Neural crest cell (in vitro differentiated cells): ENCODE measurements around the gene RBM8A. TPM values are rescaled to one million over a fixed set of nuclear protein-coding genes. Genes with fewer than 3 reads are reported as not detected.

Experiments used
- DNase-seq: peaks from one replicate; pipeline ENCODE4 v3.0.0; 2021; ENCODE audit warnings: low read depth, mixed read lengths, low spot score
- H3K27ac Mint-ChIP-seq: one replicate; pipeline ENCODE4 v1.8.0; 2021; ENCODE audit warnings: mild to moderate bottlenecking, mixed read lengths; ENCODE audit not compliant: unreplicated experiment
- H3K27me3 Mint-ChIP-seq: 2 replicates; pipeline ENCODE4 v1.8.0; 2021; ENCODE audit warnings: low read depth, mild to moderate bottlenecking, mixed read lengths
- H3K36me3 Mint-ChIP-seq: 2 replicates; pipeline ENCODE4 v1.8.0; 2021; ENCODE audit warnings: low read depth, mild to moderate bottlenecking, mixed read lengths
- H3K4me1 Mint-ChIP-seq: 2 replicates; pipeline ENCODE4 v1.8.0; 2021; ENCODE audit warnings: mixed read lengths
- H3K4me3 Mint-ChIP-seq: one replicate; pipeline ENCODE4 v1.8.0; 2021; ENCODE audit warnings: mild to moderate bottlenecking, mixed read lengths
- H3K9me3 Mint-ChIP-seq: 2 replicates; pipeline ENCODE4 v1.8.0; 2021; ENCODE audit warnings: mixed read lengths
- CTCF ChIP-seq: fragments of 200-600 bp; sonication (generic); conservative IDR thresholded peaks from 2 replicates; pipeline ENCODE4 v1.5.0; 2021; ENCODE audit warnings: antibody characterized with exemption, mild to moderate bottlenecking
- total RNA-seq: library from RNA; stranded (reverse); gene quantifications from 2 replicates; pipeline ENCODE4 v1.2.1, GENCODE V29; 2021

RBM8A gene
- total RNA-seq, 1 donor from 2014 or later = 285 TPM

- no peak for TF ChIP-seq CTCF
- H3K36me3 Mint-ChIP-seq = peaks cover 6% of the 10 kb centered on the region
- H3K27me3 Mint-ChIP-seq = peaks cover 20% of the 10 kb centered on the region
- H3K4me1 Mint-ChIP-seq = peaks cover 27% of the 10 kb centered on the region
- no peak overlapping the region for H3K27ac Mint-ChIP-seq
- peaks cover 4% of the 10 kb centered on the region for H3K9me3 Mint-ChIP-seq
- no peak for DNase-seq
- peak overlapping the region; percentile 56 for H3K4me3 Mint-ChIP-seq
Observed at GRCh38 chr1:145967288-145967687, 40.0 kb upstream of the RBM8A start.

GRCh38 chr1:145965119-145965744 lies 37.9 kb upstream of the RBM8A start:
- Mint-ChIP-seq H3K4me1 (peaks cover 40% of the 10 kb centered on the region), H3K4me3 (peak overlapping the region; percentile 97), H3K27me3 (peaks cover 38% of the 10 kb centered on the region), H3K9me3 (peaks cover 4% of the 10 kb centered on the region), H3K27ac (no peak overlapping the region), H3K36me3 (peaks cover 6% of the 10 kb centered on the region)
- no peak for DNase-seq
- no peak for TF ChIP-seq CTCF

- peak; percentile 80 for DNase-seq
- peak within 1 kb of the TSS; percentile 28 for H3K27ac Mint-ChIP-seq
- peak within 1 kb of the TSS; percentile 97 for H3K4me3 Mint-ChIP-seq
- peaks cover 4% of the 10 kb centered on the region for H3K9me3 Mint-ChIP-seq
- peaks cover 46% of the 10 kb centered on the region for H3K4me1 Mint-ChIP-seq
- H3K36me3 Mint-ChIP-seq = peaks cover 6% of the 10 kb centered on the region
- H3K27me3 Mint-ChIP-seq = peaks cover 41% of the 10 kb centered on the region
- TF ChIP-seq CTCF = no peak
Observed at GRCh38 chr1:145964328-145965118, 37.2 kb upstream of the RBM8A start, which contains the start of the genes ANKRD34A and POLR3GL. Gene ANKRD34A, minus strand, starts transcription at chr1:145964575. Its CDS starts 2,816 bp downstream, at chr1:145961759. Gene POLR3GL, plus strand, starts transcription at chr1:145964690. Its CDS starts 10,176 bp downstream, at chr1:145974866.

GRCh38 chr1:145963265-145964019 lies 36.2 kb upstream of the RBM8A start:
- no peak overlapping the region for H3K27ac Mint-ChIP-seq
- peak overlapping the region; percentile 97 for H3K4me3 Mint-ChIP-seq
- no peak for DNase-seq
- peaks cover 44% of the 10 kb centered on the region for H3K27me3 Mint-ChIP-seq
- H3K4me1 Mint-ChIP-seq = peaks cover 50% of the 10 kb centered on the region
- peaks cover 6% of the 10 kb centered on the region for H3K36me3 Mint-ChIP-seq
- no peak for TF ChIP-seq CTCF
- H3K9me3 Mint-ChIP-seq = peaks cover 4% of the 10 kb centered on the region
